Lower leg skin (tissue), 3 donors: Measurements from ENCODE around the gene SENP2.

ENCODE experiments used
- CTCF ChIP-seq, 3 donors: fragments of 450-650 bp; IDR thresholded peaks; one replicate each; pipeline ENCODE4 v1.5.1; 2016; ENCODE audit warnings: antibody characterized with exemption in 3 of 3, mild to moderate bottlenecking in 3 of 3, moderate library complexity in 2 of 3
- POLR2A ChIP-seq, 2 donors: fragments of 450-650 bp; IDR thresholded peaks; one replicate each; pipeline ENCODE4 v1.6.1; 2016 to 2017; ENCODE audit warnings: antibody characterized with exemption in 2 of 2, mild to moderate bottlenecking in 1 of 2, moderate library complexity in 1 of 2

GRCh38 chr3:185594073-185594472 is 8.0 kb downstream of the SENP2 start:
- TF ChIP-seq CTCF (IDR thresholded peaks at IDR 0.05) (no peak), POLR2A (IDR thresholded peaks at IDR 0.05) (no peak)
